NCI-H1105 treated with DMSO at 0.1 percent for 48 hours (cell line): ENCODE measurements around the gene RBM33.
"Not testable (repeated sequence)": the region's sequence is repeated elsewhere in the genome, so short reads cannot be mapped to it uniquely, and the experiment has no call there.

Source experiments
- DNase-seq: peaks from one replicate; lab custom pipeline; 2025; lab: John Stamatoyannopoulos, UW

Gene RBM33

GRCh38 chr7:155644178-155644970 lies at the start of gene RBM33:
TSS of gene RBM33 (plus strand) at chr7:155644661. CDS start at chr7:155644877, 216 bp downstream.
- peak; percentile 67 for DNase-seq

- DNase-seq = no peak
Observed at GRCh38 chr7:155594961-155595366, 49.5 kb upstream of the RBM33 start.

GRCh38 chr7:155597753-155598140 lies 46.7 kb upstream of the RBM33 start:
- DNase-seq = no peak

GRCh38 chr7:155598810-155599210 lies 45.7 kb upstream of the RBM33 start:
- DNase-seq = peak; percentile 47

GRCh38 chr7:155602156-155602555 lies 42.3 kb upstream of the RBM33 start:
- no peak for DNase-seq

- no peak for DNase-seq
Observed at GRCh38 chr7:155602750-155603149, 41.7 kb upstream of the RBM33 start.

GRCh38 chr7:155603205-155603857 lies 41.1 kb upstream of the RBM33 start:
- DNase-seq = no peak

GRCh38 chr7:155603858-155604503 lies 40.5 kb upstream of the RBM33 start:
- no peak for DNase-seq

- DNase-seq = no peak
Observed at GRCh38 chr7:155604504-155604997, 39.9 kb upstream of the RBM33 start.

GRCh38 chr7:155609185-155609584 lies 35.3 kb upstream of the RBM33 start:
- DNase-seq = no peak

- no peak for DNase-seq
Observed at GRCh38 chr7:155610633-155611193, 33.7 kb upstream of the RBM33 start.

- DNase-seq = no peak
Observed at GRCh38 chr7:155611808-155612447, 32.5 kb upstream of the RBM33 start.

- no peak for DNase-seq
Observed at GRCh38 chr7:155612658-155613057, 31.8 kb upstream of the RBM33 start.

- DNase-seq = not testable (repeated sequence)
Observed at GRCh38 chr7:155615085-155615484, 29.4 kb upstream of the RBM33 start.

- no peak for DNase-seq
Observed at GRCh38 chr7:155618708-155619633, 25.5 kb upstream of the RBM33 start.

GRCh38 chr7:155619634-155620271 lies 24.7 kb upstream of the RBM33 start:
- no peak for DNase-seq

- no peak for DNase-seq
Observed at GRCh38 chr7:155620497-155620896, 24.0 kb upstream of the RBM33 start.

GRCh38 chr7:155621418-155621980 lies 23.0 kb upstream of the RBM33 start:
- no peak for DNase-seq

GRCh38 chr7:155624412-155624811 lies 20.0 kb upstream of the RBM33 start:
- no peak for DNase-seq

GRCh38 chr7:155625557-155625956 lies 18.9 kb upstream of the RBM33 start:
- DNase-seq = no peak
